Measurements from ENCODE around the gene ACTL10. TPM values are rescaled to one million over a fixed set of nuclear protein-coding genes. Genes with fewer than 3 reads are reported as not detected.
A peak's percentile ranks its signal among the peaks of the same experiment; 100 is the strongest.

The ACTL10 gene
- total RNA-seq, 1 donor, result 2.2 TPM

DNA sequence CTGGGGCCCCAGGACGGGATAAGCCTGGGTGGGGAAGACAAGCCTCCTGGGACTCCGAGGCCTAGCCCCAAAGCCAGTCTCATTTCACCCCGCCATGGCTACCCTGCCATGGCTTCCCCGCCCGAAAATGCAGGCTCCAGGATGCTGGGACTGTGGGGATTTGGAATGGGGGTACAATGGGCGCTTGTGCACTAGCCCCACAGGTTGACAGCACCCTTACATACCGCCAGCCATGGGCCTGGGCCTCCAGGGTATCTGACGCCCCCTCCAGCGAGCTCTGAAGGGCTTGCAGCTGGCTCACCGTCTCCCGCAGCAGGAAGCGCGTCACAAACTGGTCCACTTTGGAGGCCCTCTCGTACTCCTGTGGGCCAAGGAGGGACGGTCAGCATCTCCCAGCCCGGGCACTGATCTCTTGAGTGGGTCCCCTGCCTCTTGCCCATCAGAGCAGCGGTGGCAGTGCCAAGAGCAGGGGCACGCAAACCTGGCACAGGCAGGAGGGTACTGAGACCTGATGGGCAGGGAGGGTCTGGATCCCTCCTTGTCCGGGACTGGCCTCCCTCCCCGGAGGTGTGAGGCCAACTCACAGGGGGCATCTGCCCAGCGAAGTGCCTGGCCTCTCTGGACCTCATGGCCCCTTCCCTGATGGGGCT, 6.6 kb upstream of the ACTL10 start:
- Histone ChIP-seq H4K20me1 (ENCODE audit: insufficient read depth, low read length) (no peaks in the 10 kb centered on the region), H3K9me3 (ENCODE audit: low read depth, low read length) (no peaks in the 10 kb centered on the region), H3K36me3 (ENCODE audit: insufficient read depth, low read length) (peaks cover 5% of the 10 kb centered on the region), H3K27me3 (ENCODE audit: insufficient read depth, low read length) (no peaks in the 10 kb centered on the region), H3K4me3 (ENCODE audit: insufficient read depth, low read length) (no peak overlapping the region), H3K4me1 (ENCODE audit: insufficient read depth, low read length) (peaks cover 10% of the 10 kb centered on the region), H3K79me2 (ENCODE audit: insufficient read depth, low read length) (no peaks in the 10 kb centered on the region), H3K27ac (ENCODE audit: low read depth, low read length) (no peak overlapping the region), H2AFZ (ENCODE audit: low read length) (no peak overlapping the region), H3K4me2 (ENCODE audit: insufficient read depth, low read length) (no peak overlapping the region)
- DNase-seq (ENCODE audit: insufficient read length, low spot score, missing footprints), result peak; percentile 63
- TF ChIP-seq, protein P1, sequence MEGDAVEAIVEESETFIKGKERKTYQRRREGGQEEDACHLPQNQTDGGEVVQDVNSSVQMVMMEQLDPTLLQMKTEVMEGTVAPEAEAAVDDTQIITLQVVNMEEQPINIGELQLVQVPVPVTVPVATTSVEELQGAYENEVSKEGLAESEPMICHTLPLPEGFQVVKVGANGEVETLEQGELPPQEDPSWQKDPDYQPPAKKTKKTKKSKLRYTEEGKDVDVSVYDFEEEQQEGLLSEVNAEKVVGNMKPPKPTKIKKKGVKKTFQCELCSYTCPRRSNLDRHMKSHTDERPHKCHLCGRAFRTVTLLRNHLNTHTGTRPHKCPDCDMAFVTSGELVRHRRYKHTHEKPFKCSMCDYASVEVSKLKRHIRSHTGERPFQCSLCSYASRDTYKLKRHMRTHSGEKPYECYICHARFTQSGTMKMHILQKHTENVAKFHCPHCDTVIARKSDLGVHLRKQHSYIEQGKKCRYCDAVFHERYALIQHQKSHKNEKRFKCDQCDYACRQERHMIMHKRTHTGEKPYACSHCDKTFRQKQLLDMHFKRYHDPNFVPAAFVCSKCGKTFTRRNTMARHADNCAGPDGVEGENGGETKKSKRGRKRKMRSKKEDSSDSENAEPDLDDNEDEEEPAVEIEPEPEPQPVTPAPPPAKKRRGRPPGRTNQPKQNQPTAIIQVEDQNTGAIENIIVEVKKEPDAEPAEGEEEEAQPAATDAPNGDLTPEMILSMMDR (IDR thresholded peaks at IDR 0.05; ENCODE audit: extremely low read depth, low read depth, low read length), result no peak

DNA sequence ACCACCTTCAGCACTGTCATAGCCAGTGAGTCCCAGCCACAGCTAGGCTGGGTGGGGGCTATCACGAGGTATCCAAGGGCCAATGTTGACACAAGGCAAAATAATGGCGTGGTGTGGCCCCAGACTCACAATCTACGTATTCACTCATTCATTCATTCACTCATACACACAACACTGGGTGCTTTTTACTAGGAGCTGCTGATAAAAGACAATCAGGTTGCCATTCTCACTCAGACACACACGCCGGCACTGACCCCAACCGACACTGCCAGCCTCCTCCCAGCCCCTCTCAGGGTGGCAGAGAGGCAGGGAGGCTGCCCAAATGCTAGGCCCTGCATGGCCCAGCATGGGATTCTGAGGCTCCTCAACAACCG, 6.1 kb upstream of the ACTL10 start:
- no peaks in the 10 kb centered on the region for H3K9me3 ChIP-seq (ENCODE audit: low read depth, low read length)
- H3K27me3 ChIP-seq (ENCODE audit: insufficient read depth, low read length), result no peaks in the 10 kb centered on the region
- H2AFZ ChIP-seq (ENCODE audit: low read length), result no peak overlapping the region
- TF ChIP-seq, protein P1 (IDR thresholded peaks at IDR 0.05; ENCODE audit: extremely low read depth, low read depth, low read length), result no peak
- H3K36me3 ChIP-seq (ENCODE audit: insufficient read depth, low read length), result peaks cover 5% of the 10 kb centered on the region
- H3K4me1 ChIP-seq (ENCODE audit: insufficient read depth, low read length), result peaks cover 10% of the 10 kb centered on the region
- no peak overlapping the region for H3K4me3 ChIP-seq (ENCODE audit: insufficient read depth, low read length)
- H3K4me2 ChIP-seq (ENCODE audit: insufficient read depth, low read length), result no peak overlapping the region
- no peaks in the 10 kb centered on the region for H4K20me1 ChIP-seq (ENCODE audit: insufficient read depth, low read length)
- H3K79me2 ChIP-seq (ENCODE audit: insufficient read depth, low read length), result no peaks in the 10 kb centered on the region
- H3K27ac ChIP-seq (ENCODE audit: low read depth, low read length), result no peak overlapping the region
- DNase-seq (ENCODE audit: insufficient read length, low spot score, missing footprints), result peak; percentile 69

DNA sequence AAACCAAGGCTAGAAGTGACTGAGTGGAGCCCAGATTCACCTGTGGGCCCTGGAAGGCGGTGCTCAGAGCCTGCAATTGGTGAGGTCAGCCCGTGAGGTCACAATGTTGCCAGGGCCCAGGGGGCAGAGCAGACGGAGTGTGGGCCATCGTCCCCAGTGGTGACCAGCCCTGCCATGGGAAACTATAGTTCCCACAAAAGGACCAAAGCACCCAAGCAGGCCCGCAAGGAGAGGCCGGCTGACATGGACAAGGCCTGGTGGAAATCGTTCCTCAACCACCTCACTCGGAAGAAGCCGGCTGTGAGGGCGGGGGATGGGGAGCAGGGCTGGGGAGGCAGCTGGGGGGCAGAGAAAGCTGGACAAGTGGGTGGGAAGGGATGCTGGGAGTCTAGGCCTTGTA, 4.6 kb upstream of the ACTL10 start, which contains the start of gene C20orf144:
Gene C20orf144, plus strand, starts transcription at position 156 of the 400 bp plus-strand sequence. Its CDS starts 19 bp downstream, at position 175.
- Histone ChIP-seq H3K36me3 (ENCODE audit: insufficient read depth, low read length) (peaks cover 5% of the 10 kb centered on the region), H3K79me2 (ENCODE audit: insufficient read depth, low read length) (no peaks in the 10 kb centered on the region), H3K27me3 (ENCODE audit: insufficient read depth, low read length) (no peaks in the 10 kb centered on the region), H3K4me3 (ENCODE audit: insufficient read depth, low read length) (peak within 1 kb of the TSS; percentile 77), H3K4me2 (ENCODE audit: insufficient read depth, low read length) (peak within 1 kb of the TSS; percentile 97), H2AFZ (ENCODE audit: low read length) (peak within 1 kb of the TSS; percentile 88), H4K20me1 (ENCODE audit: insufficient read depth, low read length) (no peaks in the 10 kb centered on the region), H3K4me1 (ENCODE audit: insufficient read depth, low read length) (peaks cover 16% of the 10 kb centered on the region), H3K9me3 (ENCODE audit: low read depth, low read length) (no peaks in the 10 kb centered on the region), H3K27ac (ENCODE audit: low read depth, low read length) (peak within 1 kb of the TSS; percentile 77)
- DNase-seq (ENCODE audit: insufficient read length, low spot score, missing footprints), result peak; percentile 71
- TF ChIP-seq, protein P1 (IDR thresholded peaks at IDR 0.05; ENCODE audit: extremely low read depth, low read depth, low read length), result no peak

DNA sequence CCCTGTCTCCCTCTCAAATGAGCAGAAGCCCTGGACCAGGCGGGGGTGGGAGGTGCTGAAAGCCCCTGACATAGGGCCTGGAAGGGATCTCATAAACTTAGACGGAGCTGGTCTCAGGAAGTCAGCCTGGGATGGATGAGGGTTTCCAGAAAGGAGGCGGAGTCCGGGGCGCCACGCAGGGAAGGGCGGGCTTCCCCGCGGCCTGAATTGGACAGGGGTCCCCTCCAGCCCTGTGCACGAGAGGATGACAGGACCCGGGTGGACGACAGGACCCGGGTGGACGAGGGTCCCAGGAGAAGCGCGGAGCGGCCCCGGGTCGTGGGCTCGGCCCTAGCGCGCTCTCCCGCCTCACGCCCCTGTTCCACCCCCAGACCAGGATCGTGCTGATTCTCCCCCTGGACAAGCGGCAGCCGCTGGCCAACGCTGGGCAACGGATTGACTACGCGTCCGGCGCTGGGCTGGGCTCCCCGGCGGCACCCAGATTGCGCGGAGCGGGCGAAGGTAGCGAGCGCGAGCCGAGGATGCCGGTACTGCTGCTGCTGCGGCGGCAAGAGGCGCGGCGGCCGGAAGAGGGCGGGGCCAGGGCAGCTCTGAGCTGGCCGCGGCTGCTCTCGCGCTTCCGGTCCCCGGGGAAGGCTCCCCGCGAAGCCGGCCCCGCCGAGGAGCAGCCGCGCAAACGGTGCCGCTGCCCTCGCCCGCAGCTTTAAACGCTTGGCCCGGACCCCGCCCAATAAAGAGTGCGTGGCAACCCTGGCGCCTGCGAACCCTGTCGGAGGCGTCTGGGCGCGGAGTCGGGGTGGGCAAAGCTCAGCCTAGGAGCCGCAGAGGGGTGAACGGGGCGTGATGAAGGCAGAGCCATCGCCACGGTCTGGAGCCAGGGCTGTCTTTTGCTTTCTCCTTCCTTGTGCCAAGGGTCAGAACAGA, 3.3 kb upstream of the ACTL10 start:
- Histone ChIP-seq H3K27ac (ENCODE audit: low read depth, low read length) (peak overlapping the region; percentile 77), H3K36me3 (ENCODE audit: insufficient read depth, low read length) (peaks cover under 1% of the 10 kb centered on the region), H3K4me2 (ENCODE audit: insufficient read depth, low read length) (peak overlapping the region; percentile 97), H3K4me3 (ENCODE audit: insufficient read depth, low read length) (peak overlapping the region; percentile 77), H3K9me3 (ENCODE audit: low read depth, low read length) (no peaks in the 10 kb centered on the region), H3K4me1 (ENCODE audit: insufficient read depth, low read length) (peaks cover 26% of the 10 kb centered on the region), H3K27me3 (ENCODE audit: insufficient read depth, low read length) (no peaks in the 10 kb centered on the region), H4K20me1 (ENCODE audit: insufficient read depth, low read length) (no peaks in the 10 kb centered on the region), H2AFZ (ENCODE audit: low read length) (peak overlapping the region; percentile 88), H3K79me2 (ENCODE audit: insufficient read depth, low read length) (no peaks in the 10 kb centered on the region)
- TF ChIP-seq, protein P1 (IDR thresholded peaks at IDR 0.05; ENCODE audit: extremely low read depth, low read depth, low read length), result no peak
- peak; percentile 98 for DNase-seq (ENCODE audit: insufficient read length, low spot score, missing footprints)
